Measurements from ENCODE around the gene CD1B. TPM values are rescaled to one million over a fixed set of nuclear protein-coding genes. Genes with fewer than 3 reads are reported as not detected.
"Not testable (repeated sequence)": the region's sequence is repeated elsewhere in the genome, so short reads cannot be mapped to it uniquely, and the experiment has no call there.

Gene CD1B
- total RNA-seq, 1 donor from 2014 or later, result not detected

- H3K4me3 Mint-ChIP-seq (ENCODE audit: unreplicated experiment), result no peak overlapping the region
- no peak overlapping the region for H3K27ac Mint-ChIP-seq (ENCODE audit: unreplicated experiment)
- H3K27me3 Mint-ChIP-seq (ENCODE audit: unreplicated experiment), result no peaks in the 10 kb centered on the region
- TF ChIP-seq, protein P1, sequence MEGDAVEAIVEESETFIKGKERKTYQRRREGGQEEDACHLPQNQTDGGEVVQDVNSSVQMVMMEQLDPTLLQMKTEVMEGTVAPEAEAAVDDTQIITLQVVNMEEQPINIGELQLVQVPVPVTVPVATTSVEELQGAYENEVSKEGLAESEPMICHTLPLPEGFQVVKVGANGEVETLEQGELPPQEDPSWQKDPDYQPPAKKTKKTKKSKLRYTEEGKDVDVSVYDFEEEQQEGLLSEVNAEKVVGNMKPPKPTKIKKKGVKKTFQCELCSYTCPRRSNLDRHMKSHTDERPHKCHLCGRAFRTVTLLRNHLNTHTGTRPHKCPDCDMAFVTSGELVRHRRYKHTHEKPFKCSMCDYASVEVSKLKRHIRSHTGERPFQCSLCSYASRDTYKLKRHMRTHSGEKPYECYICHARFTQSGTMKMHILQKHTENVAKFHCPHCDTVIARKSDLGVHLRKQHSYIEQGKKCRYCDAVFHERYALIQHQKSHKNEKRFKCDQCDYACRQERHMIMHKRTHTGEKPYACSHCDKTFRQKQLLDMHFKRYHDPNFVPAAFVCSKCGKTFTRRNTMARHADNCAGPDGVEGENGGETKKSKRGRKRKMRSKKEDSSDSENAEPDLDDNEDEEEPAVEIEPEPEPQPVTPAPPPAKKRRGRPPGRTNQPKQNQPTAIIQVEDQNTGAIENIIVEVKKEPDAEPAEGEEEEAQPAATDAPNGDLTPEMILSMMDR (IDR thresholded peaks at IDR 0.05; ENCODE audit: partially characterized antibody, unreplicated experiment), result no peak
- DNase-seq, result no peak
- H3K9me3 Mint-ChIP-seq (ENCODE audit: unreplicated experiment), result no peaks in the 10 kb centered on the region
- no peaks in the 10 kb centered on the region for H3K4me1 Mint-ChIP-seq (ENCODE audit: low read depth, unreplicated experiment)
- H3K36me3 Mint-ChIP-seq (ENCODE audit: unreplicated experiment), result peaks cover 5% of the 10 kb centered on the region
These were observed 44.8 kb downstream of the CD1B start for GRCh38 chr1:158286487-158286886.

GRCh38 chr1:158285756-158286241 lies 45.5 kb downstream of the CD1B start:
- no peaks in the 10 kb centered on the region for H3K27me3 Mint-ChIP-seq (ENCODE audit: unreplicated experiment)
- no peak for DNase-seq
- peaks cover 2% of the 10 kb centered on the region for H3K9me3 Mint-ChIP-seq (ENCODE audit: unreplicated experiment)
- H3K36me3 Mint-ChIP-seq (ENCODE audit: unreplicated experiment), result peaks cover 8% of the 10 kb centered on the region
- H3K27ac Mint-ChIP-seq (ENCODE audit: unreplicated experiment), result no peak overlapping the region
- TF ChIP-seq, protein P1 (IDR thresholded peaks at IDR 0.05; ENCODE audit: partially characterized antibody, unreplicated experiment), result no peak
- H3K4me3 Mint-ChIP-seq (ENCODE audit: unreplicated experiment), result no peak overlapping the region
- H3K4me1 Mint-ChIP-seq (ENCODE audit: low read depth, unreplicated experiment), result no peaks in the 10 kb centered on the region

DNA sequence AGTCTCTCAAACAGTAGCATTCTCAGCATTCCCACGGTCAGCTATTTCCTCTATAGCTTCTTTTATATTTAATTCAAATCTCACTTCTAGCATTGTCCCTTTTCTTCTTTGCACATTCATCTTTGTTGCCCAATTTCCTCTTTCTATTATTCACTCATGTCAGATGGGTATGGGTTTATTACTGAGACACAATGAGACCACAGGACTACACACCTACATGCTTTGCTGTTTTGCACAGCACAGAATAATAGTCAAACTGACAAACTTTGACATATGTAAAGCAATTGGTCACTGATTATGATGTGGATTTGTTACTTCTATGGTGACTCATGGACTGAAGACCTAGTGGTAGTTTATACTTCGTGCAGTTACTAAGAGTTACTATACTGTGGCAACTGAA lies 47.4 kb downstream of the CD1B start:
- Mint-ChIP-seq H3K9me3 (ENCODE audit: unreplicated experiment) (peaks cover 2% of the 10 kb centered on the region), H3K4me1 (ENCODE audit: low read depth, unreplicated experiment) (no peaks in the 10 kb centered on the region), H3K36me3 (ENCODE audit: unreplicated experiment) (peaks cover 8% of the 10 kb centered on the region), H3K27me3 (ENCODE audit: unreplicated experiment) (no peaks in the 10 kb centered on the region), H3K27ac (ENCODE audit: unreplicated experiment) (no peak overlapping the region), H3K4me3 (ENCODE audit: unreplicated experiment) (no peak overlapping the region)
- TF ChIP-seq, protein P1 (IDR thresholded peaks at IDR 0.05; ENCODE audit: partially characterized antibody, unreplicated experiment), result no peak
- no peak for DNase-seq

- not testable (repeated sequence) for DNase-seq; H3K27ac Mint-ChIP-seq (ENCODE audit: unreplicated experiment); H3K9me3 Mint-ChIP-seq (ENCODE audit: unreplicated experiment); H3K4me1 Mint-ChIP-seq (ENCODE audit: low read depth, unreplicated experiment); H3K4me3 Mint-ChIP-seq (ENCODE audit: unreplicated experiment); H3K36me3 Mint-ChIP-seq (ENCODE audit: unreplicated experiment); H3K27me3 Mint-ChIP-seq (ENCODE audit: unreplicated experiment)
These were observed 48.9 kb downstream of the CD1B start for GRCh38 chr1:158282421-158282820.

Other genes starting within 250 kb of the CD1B start
- 0.25 TPM for gene CD1D, start 150.6 kb downstream of the CD1B start, total RNA-seq (ENCODE audit: unreplicated experiment)
- not detected for gene CD1A, start 77.1 kb downstream of the CD1B start, total RNA-seq (ENCODE audit: unreplicated experiment)
- gene CD1C, start 41.6 kb downstream of the CD1B start, total RNA-seq (ENCODE audit: unreplicated experiment), result not detected
- gene CD1E, start 22.4 kb upstream of the CD1B start, total RNA-seq (ENCODE audit: unreplicated experiment), result not detected
- gene OR10T2, start 67.9 kb upstream of the CD1B start, total RNA-seq (ENCODE audit: unreplicated experiment), result not detected
- not detected for gene OR10K2, start 94.7 kb upstream of the CD1B start, total RNA-seq (ENCODE audit: unreplicated experiment)
- not detected for gene OR10K1, start 130.3 kb upstream of the CD1B start, total RNA-seq (ENCODE audit: unreplicated experiment)
- gene OR10R2, start 140.7 kb upstream of the CD1B start, total RNA-seq (ENCODE audit: unreplicated experiment), result not detected
- gene OR6Y1, start 222.9 kb upstream of the CD1B start, total RNA-seq (ENCODE audit: unreplicated experiment), result not detected
- not detected for gene OR6P1, start 239.0 kb upstream of the CD1B start, total RNA-seq (ENCODE audit: unreplicated experiment)
- gene OR10X1, start 248.4 kb upstream of the CD1B start, total RNA-seq (ENCODE audit: unreplicated experiment), result not detected

Measured in glutamatergic neuron (in vitro differentiated cells).